Measurements from ENCODE around the gene RFX2.

The RFX2 gene

DNA sequence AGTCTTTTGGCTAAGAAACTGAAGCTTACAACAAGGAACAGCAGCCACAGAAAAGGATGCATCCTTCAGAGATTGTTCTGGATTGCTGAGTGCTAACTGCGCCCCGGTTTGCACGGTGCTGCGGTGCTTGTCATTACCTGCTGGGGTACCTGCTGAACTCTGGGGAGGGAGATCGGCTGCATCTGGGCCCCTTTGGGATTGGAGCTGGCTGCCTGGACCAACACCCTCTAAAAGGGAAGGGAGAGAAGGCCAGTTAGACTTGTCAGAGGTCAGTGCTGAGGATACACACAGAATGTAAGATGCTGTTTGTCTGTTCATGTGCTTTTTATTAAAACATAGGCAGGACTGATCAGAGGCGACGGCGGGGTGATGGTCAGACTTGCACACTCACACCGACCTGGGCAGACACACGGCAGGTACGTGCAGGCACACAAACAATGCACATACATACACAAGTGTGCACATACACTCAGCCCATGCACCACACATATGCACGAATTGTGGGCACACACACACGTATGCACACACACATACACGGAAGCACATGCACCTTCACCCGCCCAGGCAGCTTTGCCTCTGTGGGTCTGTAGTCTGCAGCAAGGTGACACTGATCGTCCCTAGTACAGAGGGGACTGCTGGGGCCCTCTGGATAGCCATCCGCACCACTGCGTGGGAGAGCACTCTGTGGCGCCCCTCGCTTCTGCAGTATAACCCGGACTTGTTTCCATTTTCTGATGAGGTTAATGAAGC is 66.1 kb downstream of the RFX2 start:
- in situ Hi-C loops (cut with HindIII; ENCODE audit: low sequenced_read_pairs): loop anchor here (10.0 kb wide), 1 partner anchor 181 kb away; no protein-coding TSS in a partner anchor
- no peak for DNase-seq (ENCODE audit: low read depth)

DNA sequence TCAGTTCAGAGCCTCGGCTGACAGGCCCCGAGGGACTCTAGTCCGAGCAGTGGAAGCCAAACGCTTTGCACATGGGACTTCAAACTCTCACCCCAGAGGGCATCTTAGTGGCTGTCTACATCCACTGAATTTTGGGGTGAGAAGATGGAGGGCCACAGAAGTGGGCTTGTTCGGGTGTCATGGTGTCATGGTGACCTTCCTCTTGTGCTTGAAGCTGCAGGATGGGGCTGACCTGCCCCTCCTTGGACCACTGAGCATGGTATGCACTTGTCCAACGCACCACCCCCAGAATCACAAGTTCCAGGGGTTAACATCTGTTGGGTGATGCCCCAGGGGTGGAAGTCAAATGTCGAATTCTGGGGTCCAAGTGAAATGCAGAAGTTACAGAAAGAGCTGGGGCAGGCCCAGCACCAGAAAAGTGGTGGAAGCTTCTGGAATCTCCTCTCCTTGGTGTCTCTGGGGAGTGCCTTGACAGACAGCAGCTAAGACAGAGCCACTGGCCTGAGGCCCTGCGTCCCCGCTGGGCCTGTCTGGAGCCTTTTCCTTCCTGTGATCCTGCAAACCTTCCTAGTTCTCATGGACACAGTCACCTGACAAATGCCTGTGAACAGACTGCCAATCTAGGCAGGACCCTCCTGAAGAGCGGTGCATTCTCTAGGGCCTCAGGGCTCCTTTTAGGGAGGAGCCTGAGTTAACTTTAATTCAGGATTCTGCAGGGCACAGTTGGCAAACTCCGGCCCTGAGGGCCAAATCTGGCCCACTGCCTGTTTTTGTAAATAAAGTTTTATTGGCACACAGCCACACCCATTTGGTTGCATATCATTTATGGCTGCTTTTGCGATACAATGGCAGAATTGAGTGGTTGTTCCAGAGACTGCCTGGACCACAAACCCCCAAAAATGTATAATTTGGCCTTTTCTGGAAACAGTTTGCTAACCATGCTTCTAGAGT is 67.2 kb downstream of the RFX2 start:
- no peak for DNase-seq (ENCODE audit: low read depth)
- in situ Hi-C loops (cut with HindIII; ENCODE audit: low sequenced_read_pairs): loop anchor here (10.0 kb wide), 1 partner anchor 182 kb away; no protein-coding TSS in a partner anchor
- H3K4me3 ChIP-seq (ENCODE audit: low read depth, low read length): no peak overlapping the region
- TF ChIP-seq, protein P1, sequence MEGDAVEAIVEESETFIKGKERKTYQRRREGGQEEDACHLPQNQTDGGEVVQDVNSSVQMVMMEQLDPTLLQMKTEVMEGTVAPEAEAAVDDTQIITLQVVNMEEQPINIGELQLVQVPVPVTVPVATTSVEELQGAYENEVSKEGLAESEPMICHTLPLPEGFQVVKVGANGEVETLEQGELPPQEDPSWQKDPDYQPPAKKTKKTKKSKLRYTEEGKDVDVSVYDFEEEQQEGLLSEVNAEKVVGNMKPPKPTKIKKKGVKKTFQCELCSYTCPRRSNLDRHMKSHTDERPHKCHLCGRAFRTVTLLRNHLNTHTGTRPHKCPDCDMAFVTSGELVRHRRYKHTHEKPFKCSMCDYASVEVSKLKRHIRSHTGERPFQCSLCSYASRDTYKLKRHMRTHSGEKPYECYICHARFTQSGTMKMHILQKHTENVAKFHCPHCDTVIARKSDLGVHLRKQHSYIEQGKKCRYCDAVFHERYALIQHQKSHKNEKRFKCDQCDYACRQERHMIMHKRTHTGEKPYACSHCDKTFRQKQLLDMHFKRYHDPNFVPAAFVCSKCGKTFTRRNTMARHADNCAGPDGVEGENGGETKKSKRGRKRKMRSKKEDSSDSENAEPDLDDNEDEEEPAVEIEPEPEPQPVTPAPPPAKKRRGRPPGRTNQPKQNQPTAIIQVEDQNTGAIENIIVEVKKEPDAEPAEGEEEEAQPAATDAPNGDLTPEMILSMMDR (IDR thresholded peaks at IDR 0.05; ENCODE audit: low read depth, low read length, missing control alignments): no peak

More for the DNA sequence above, 66.1 kb downstream of the RFX2 start:
- TF ChIP-seq, protein P1 (IDR thresholded peaks at IDR 0.05; ENCODE audit: low read depth, low read length, missing control alignments): no peak
- no peak overlapping the region for H3K4me3 ChIP-seq (ENCODE audit: low read depth, low read length)

DNA sequence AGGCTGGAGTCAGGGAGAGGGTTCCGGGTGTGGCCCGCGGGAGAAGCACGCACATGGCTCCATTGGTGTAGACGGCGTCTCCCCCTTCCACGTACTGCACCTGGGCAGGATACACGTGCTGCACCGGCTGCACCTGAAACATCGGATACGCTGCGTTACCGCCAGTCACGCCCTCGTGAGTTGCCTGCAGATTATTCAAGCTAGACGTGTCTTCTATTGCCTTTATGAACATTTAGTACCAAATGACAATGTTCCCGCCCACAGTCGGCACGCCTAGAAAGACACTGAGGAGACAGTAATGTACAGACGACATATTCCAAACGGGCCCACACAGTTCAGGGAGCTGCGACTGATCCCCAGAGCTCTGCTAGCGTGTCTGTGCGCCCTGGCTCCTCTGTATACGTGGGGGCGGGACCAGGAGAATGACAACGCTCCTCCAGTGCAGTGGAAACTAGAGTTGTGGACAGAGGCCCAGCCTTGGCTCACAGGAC is 68.3 kb downstream of the RFX2 start:
- no peak for DNase-seq (ENCODE audit: low read depth)
- TF ChIP-seq, protein P1 (IDR thresholded peaks at IDR 0.05; ENCODE audit: low read depth, low read length, missing control alignments): no peak
- H3K4me3 ChIP-seq (ENCODE audit: low read depth, low read length): no peak overlapping the region
- in situ Hi-C loops (cut with HindIII; ENCODE audit: low sequenced_read_pairs): loop anchor here (10.0 kb wide), 1 partner anchor 183 kb away; no protein-coding TSS in a partner anchor

- no peak for DNase-seq (ENCODE audit: low read depth)
- in situ Hi-C loops (cut with HindIII; ENCODE audit: low sequenced_read_pairs): loop anchor here (10.0 kb wide), 1 partner anchor 184 kb away; no protein-coding TSS in a partner anchor
- H3K4me3 ChIP-seq (ENCODE audit: low read depth, low read length): no peak overlapping the region
- TF ChIP-seq, protein P1 (IDR thresholded peaks at IDR 0.05; ENCODE audit: low read depth, low read length, missing control alignments): no peak
Observed at GRCh38 chr19:6041071-6041470, 69.2 kb downstream of the RFX2 start.

DNA sequence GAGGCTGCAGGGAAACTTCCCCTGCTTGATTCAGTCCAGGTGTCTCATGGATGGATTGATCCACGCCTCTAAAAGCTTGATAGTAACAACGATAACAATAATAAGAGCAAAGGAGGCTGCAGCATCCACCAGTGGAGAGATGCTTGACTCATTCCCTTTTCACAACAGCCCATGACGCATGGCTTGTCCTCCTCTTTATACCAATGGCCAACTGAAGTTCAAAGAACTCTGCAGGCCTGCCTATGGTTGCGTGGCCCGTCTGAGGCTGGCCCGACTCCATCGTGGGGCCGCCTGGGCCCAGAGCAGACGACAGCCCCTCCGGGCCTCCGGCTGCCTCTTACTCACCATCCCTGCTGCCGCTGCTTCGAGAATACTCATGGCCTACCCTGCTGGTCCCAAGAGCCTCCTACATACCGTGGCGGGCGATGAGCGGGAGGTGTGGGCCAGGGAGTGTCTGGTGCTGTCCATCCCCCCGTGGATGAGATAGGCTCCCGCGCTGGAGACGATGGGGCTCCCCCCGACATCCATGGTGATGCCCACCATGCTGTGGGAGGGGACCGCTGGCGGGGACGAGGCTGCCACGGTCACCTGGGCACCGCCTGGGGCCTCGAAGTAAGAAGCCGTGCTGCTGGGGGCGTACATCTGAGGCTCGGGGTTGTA is 70.6 kb downstream of the RFX2 start:
- TF ChIP-seq, protein P1 (IDR thresholded peaks at IDR 0.05; ENCODE audit: low read depth, low read length, missing control alignments): no peak
- no peak for DNase-seq (ENCODE audit: low read depth)
- in situ Hi-C loops (cut with HindIII; ENCODE audit: low sequenced_read_pairs): loop anchor here (5.0 to 10.0 kb wide), 3 partner anchors 98 to 258 kb away; partner anchors contain the start of gene ACSBG2
- H3K4me3 ChIP-seq (ENCODE audit: low read depth, low read length): no peak overlapping the region
